Hematopoietic multipotent progenitor cell treated with erythropoietin and hydrocortisone succinate and interleukin-3 and kit ligand, for 6 days (in vitro differentiated cells): ENCODE data around the gene MRPL45.
A peak's percentile ranks its signal among the peaks of the same experiment; 100 is the strongest.

Experiments
- DNase-seq: peaks from one replicate; pipeline ENCODE4 v3.0.0-alpha.2; 2015

MRPL45 gene

GRCh38 chr17:38326996-38327792, 30.2 kb downstream of the MRPL45 start:
- peak; percentile 41 for DNase-seq

GRCh38 chr17:38327936-38328335, 31.0 kb downstream of the MRPL45 start:
- DNase-seq, result no peak

- no peak for DNase-seq
Observed at GRCh38 chr17:38328620-38329019, 31.7 kb downstream of the MRPL45 start.

GRCh38 chr17:38329284-38329683, 32.3 kb downstream of the MRPL45 start:
- DNase-seq, result no peak

- DNase-seq, result no peak
Observed at GRCh38 chr17:38329808-38330730, 33.1 kb downstream of the MRPL45 start.

- DNase-seq, result no peak
Observed at GRCh38 chr17:38330941-38331411, 34.0 kb downstream of the MRPL45 start.

- DNase-seq, result no peak
Observed at GRCh38 chr17:38332735-38333134, 35.8 kb downstream of the MRPL45 start.

GRCh38 chr17:38333635-38334295, 36.8 kb downstream of the MRPL45 start:
- DNase-seq, result peak; percentile 69

DNA sequence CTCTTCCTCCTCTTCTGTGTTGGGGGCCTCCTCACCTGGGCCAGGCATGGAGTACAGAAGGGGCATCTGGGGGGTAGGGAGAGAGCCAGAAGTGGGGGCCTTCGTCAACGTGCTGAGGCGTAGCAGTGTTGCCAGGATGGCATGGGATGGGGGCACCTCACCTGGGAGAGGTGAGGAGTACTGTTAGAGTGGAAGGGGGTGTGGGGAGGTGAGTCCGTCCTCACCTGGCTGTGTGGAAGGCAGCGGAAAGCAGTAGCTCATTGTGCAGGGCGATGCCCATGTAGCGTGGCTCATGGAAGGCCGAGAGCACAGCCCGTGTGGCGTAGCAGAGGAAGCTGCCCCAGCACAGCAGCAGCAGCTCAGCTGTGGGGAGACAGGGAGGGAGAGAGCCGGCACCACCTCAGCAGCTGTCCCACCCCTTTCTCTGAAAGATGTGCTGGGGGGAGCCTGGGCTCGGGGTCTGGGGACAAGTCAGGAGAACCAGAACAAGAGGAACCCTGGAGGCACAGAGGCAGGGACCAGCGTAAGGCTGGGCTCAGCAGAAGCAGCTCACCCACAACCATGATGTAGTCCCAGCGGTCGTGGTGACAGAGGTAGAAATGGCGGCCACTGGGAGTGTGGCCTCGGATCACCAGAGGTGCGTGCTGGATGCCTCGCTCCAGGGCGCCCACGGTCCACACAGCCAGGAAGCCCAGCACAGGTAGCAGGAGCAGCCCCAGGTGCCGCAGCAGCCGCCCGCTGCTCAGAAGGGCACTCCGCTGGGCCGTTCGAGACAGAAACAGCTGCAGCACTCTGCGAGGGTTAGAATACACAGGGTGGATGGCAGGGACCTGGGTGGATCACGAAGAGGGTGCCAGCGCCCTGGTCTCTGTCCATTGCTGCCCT, 37.8 kb downstream of the MRPL45 start:
- DNase-seq, result no peak

GRCh38 chr17:38336838-38337237, 39.9 kb downstream of the MRPL45 start:
- no peak for DNase-seq

- DNase-seq, result no peak
Observed at GRCh38 chr17:38338053-38338452, 41.1 kb downstream of the MRPL45 start.

GRCh38 chr17:38338535-38338934, 41.6 kb downstream of the MRPL45 start:
- DNase-seq, result no peak

- no peak for DNase-seq
Observed at GRCh38 chr17:38339891-38340290, 42.9 kb downstream of the MRPL45 start.

GRCh38 chr17:38341035-38341721, 44.2 kb downstream of the MRPL45 start:
- peak; percentile 54 for DNase-seq

GRCh38 chr17:38342886-38343607, 46.1 kb downstream of the MRPL45 start:
- no peak for DNase-seq

GRCh38 chr17:38343608-38344419, 46.8 kb downstream of the MRPL45 start, which contains the start of gene GPR179:
Gene GPR179 (minus strand): TSS chr17:38343956. CDS start chr17:38343789, 167 bp downstream.
- no peak for DNase-seq

DNA sequence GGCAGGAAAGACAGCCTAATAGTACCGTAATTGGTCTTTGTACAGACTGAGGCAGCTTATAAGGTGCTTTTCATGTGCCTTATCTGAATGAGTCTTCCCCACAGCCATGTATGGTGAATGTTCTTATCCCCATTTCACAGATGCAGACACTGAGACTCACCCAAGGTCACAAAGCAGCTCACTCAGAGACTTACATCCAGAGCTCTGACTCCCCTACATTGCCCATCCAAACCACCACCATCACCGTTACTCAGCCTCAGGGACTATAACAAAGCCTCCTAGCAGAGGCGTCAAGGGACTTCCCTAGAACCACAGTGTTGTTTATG, 47.4 kb downstream of the MRPL45 start:
- DNase-seq, result no peak

- DNase-seq, result no peak
Observed at GRCh38 chr17:38345743-38346142, 48.8 kb downstream of the MRPL45 start.

- DNase-seq, result peak; percentile 94
Observed at GRCh38 chr17:38349097-38349730, 52.2 kb downstream of the MRPL45 start.
